GM12801 (cell line): ENCODE measurements around the gene HAX1.

Source experiments
- TF ChIP-seq, protein P1 (sequence below): IDR thresholded peaks from one replicate; pipeline ENCODE4 v1.5.1; 2011; ENCODE audit warnings: control low read depth; ENCODE audit not compliant: insufficient read length; ENCODE audit errors: extremely low read depth

Gene HAX1

DNA sequence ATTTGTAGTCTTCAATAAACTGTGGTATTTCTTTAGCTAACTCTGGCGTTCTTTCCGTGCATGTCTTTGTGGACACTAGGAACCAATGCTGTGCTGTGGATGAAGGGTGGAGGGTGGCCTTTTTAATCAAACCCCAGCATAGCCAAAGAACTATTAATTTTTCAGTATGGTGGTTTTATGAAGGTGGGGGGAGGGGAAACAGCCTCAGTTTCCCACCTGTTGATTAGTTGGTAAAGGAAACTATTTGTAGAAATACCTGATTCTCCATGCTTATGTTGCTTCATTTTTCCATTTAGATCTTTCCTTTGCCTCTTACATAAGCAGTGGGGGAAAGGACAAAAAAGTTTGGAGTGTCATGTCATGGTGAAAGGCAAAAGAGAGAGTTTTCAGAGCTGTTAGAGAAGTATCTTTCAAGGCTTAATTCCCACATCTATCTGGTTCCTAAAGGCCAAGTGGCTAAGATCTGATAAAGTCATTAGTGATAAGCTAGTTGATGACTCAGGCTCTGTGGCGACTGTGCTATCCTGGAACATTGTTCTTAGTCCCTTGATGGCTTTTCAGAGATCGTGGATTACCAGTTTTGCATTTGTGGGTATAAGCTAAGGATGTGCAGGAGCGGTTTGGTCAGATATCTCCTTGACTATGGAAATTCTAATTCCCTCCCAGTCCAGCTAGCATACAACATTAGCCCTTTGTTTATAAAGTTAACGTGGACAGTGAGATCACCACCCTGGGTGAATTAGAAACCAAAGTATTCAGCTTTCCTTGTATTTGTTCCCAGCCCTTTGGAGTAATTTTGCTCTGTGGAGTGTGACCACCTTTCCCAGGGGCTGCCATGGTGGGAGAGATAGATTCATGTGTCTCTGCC lies 8.7 kb upstream of the HAX1 start:
- TF ChIP-seq, protein P1, sequence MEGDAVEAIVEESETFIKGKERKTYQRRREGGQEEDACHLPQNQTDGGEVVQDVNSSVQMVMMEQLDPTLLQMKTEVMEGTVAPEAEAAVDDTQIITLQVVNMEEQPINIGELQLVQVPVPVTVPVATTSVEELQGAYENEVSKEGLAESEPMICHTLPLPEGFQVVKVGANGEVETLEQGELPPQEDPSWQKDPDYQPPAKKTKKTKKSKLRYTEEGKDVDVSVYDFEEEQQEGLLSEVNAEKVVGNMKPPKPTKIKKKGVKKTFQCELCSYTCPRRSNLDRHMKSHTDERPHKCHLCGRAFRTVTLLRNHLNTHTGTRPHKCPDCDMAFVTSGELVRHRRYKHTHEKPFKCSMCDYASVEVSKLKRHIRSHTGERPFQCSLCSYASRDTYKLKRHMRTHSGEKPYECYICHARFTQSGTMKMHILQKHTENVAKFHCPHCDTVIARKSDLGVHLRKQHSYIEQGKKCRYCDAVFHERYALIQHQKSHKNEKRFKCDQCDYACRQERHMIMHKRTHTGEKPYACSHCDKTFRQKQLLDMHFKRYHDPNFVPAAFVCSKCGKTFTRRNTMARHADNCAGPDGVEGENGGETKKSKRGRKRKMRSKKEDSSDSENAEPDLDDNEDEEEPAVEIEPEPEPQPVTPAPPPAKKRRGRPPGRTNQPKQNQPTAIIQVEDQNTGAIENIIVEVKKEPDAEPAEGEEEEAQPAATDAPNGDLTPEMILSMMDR = no peak

- TF ChIP-seq, protein P1 = no peak
These were observed 8.0 kb upstream of the HAX1 start for GRCh38 chr1:154264454-154264853.

DNA sequence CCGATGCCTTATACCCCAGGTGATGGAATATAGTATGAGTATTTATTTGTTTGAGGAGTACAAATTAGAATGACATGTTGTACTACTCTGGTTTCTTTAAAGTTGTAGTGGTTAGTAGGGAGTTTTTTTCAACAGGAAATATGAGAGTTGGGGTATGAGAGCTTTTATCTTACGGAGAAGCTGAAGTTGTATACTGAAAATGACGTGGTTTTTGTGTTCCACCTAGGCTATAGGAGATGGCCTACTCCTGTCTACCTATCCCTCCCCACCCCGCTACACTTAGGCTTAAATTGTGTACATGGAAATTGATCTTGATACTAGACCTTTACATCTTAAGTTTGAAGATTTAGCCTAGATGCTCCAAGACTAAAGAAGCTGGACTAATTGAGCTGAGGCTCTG lies 6.8 kb upstream of the HAX1 start:
- TF ChIP-seq, protein P1 = no peak

DNA sequence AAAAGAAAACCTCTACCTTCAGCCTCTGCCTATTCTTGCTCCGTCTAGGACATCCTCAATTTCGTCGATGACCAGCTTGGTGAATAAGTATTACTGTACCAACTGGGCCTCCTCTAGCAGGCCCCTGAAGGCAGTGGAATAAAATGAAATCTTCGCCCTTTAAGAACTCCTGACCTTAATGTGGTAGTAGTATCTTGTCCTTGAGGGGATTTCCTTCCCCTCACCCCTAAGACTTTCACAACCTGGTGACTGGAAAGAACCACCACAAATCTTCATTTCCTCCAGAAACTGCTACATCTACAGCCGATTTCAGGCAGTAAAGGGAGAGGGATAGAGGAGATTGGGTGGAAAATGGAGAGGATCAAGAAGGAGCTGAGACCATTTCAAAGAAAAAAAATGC lies 1.6 kb upstream of the HAX1 start:
- TF ChIP-seq, protein P1 = no peak

DNA sequence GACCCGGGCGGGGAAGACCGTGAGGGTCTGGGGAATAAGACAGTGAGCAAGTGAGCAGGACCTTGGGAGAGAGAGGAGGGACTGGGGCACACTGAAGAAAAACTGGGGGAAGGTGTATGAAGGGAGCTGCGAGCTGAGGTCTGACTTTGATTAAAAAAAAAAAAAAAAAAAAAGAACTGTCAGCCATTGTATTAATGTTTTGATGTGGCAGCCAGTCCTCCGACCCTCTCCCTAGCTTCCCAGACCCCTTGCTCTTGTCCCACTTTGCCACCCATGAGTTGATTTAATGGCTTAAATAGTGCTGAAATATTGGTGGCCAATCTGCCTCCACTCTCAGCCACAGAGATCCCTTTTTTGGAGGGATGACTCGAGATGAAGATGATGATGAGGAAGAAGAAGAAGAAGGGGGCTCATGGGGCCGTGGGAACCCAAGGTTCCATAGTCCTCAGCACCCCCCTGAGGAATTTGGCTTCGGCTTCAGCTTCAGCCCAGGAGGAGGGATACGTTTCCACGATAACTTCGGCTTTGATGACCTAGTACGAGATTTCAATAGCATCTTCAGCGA lies 652 bp downstream of the HAX1 start:
- TF ChIP-seq, protein P1 = no peak

GRCh38 chr1:154276797-154277196 lies 4.4 kb downstream of the HAX1 start:
- TF ChIP-seq, protein P1 = no peak

GRCh38 chr1:154288661-154289060 lies 16.2 kb downstream of the HAX1 start:
- TF ChIP-seq, protein P1 = no peak
